Uterus (tissue), 2 donors: ENCODE measurements around the gene CSF2.

Experiments
- POLR2A ChIP-seq, 2 donors: fragments of 450-650 bp; IDR thresholded peaks; one replicate each; pipeline ENCODE4 v1.6.1; 2016; ENCODE audit warnings: antibody characterized with exemption in 2 of 2, mild to moderate bottlenecking in 1 of 2, moderate library complexity in 1 of 2
- TF ChIP-seq, protein P1 (sequence below), 4 experiments: fragments of 200-600 bp in 2 of 4; fragments of 450-650 bp in 2 of 4; sonication (generic) in 2 of 4; IDR thresholded peaks; one replicate each; pipeline ENCODE4 v1.5.1; 2016 to 2019; ENCODE audit warnings: antibody characterized with exemption in 4 of 4, mild to moderate bottlenecking in 2 of 4, moderate library complexity in 1 of 4

DNA sequence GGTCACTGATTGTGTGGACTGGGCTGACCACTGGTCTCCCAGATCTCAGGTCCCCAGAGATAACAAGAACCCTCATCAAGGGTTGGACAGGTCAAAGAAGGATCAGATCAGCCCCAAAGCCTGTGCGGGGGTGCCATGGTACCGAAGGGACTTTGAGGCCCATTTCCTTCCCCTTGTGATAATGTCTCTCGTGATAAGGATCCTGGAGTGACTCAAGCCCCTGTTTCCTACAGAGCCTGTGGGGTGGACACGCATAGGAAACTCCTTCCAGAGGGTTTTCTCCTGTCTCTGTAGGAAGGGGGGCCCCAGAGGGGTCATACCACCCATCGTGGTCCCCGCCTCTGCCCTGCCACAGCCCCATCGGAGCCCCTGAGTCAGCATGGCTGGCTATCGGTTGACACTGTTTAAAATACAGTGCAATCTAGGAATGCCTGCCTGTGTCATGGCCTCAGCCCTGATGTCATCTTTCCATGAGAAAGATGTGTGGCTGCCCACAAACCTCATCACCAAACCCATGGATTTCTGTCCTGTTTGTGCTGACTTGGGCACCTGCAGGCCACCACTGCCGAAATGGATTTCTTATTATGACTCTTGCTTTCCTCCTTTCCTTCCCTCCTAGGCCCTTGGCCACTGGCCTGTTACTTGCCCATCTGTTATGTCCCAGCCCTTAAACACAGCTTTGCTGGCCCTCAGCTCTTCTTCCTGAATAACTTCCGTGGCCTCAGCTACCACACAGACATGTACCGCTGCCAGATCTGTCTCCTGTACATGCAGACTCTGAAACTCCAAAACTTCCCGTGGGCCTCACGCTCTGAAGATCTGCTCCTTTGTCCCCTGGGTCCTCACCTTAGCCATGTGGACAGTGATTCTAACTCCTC, 2.9 kb upstream of the CSF2 start:
- no peak for TF ChIP-seq POLR2A (IDR thresholded peaks at IDR 0.05)
- TF ChIP-seq, protein P1, sequence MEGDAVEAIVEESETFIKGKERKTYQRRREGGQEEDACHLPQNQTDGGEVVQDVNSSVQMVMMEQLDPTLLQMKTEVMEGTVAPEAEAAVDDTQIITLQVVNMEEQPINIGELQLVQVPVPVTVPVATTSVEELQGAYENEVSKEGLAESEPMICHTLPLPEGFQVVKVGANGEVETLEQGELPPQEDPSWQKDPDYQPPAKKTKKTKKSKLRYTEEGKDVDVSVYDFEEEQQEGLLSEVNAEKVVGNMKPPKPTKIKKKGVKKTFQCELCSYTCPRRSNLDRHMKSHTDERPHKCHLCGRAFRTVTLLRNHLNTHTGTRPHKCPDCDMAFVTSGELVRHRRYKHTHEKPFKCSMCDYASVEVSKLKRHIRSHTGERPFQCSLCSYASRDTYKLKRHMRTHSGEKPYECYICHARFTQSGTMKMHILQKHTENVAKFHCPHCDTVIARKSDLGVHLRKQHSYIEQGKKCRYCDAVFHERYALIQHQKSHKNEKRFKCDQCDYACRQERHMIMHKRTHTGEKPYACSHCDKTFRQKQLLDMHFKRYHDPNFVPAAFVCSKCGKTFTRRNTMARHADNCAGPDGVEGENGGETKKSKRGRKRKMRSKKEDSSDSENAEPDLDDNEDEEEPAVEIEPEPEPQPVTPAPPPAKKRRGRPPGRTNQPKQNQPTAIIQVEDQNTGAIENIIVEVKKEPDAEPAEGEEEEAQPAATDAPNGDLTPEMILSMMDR (IDR thresholded peaks at IDR 0.05), result no peak
